Heart right ventricle (tissue), 16 donors: ENCODE results near the gene UHMK1. TPM values are rescaled to one million over a fixed set of nuclear protein-coding genes. Genes with fewer than 3 reads are reported as not detected.
A peak's percentile ranks its signal among the peaks of the same experiment; 100 is the strongest.

Experiments used
- ATAC-seq, 8 donors: fragments of 200-7000 bp; cut with Tn5 transposase; one replicate each; pipeline ENCODE4 v1.9.1; 2020; ENCODE audit warnings: mild to moderate bottlenecking in 8 of 8, moderate library complexity in 8 of 8, moderate number of reproducible peaks in 1 of 8
- DNase-seq, 2 donors: peaks; one replicate each; pipeline ENCODE4 v3.0.0-alpha.2; 2020
- H3K27ac ChIP-seq, 10 donors: fragments of 200-600 bp; sonication (generic) in 2 of 10; one replicate each; pipeline versions ENCODE4 v1.5.0 to v1.8.0; 2020 to 2022; ENCODE audit warnings: mild to moderate bottlenecking in 3 of 10
- H3K27me3 ChIP-seq, 7 donors: fragments of 200-600 bp; one replicate each; pipeline ENCODE4 v1.8.0; 2021 to 2022; ENCODE audit warnings: mild to moderate bottlenecking in 2 of 7
- H3K36me3 ChIP-seq, 9 donors: fragments of 200-600 bp; sonication (generic) in 1 of 9; one replicate each; pipeline versions ENCODE4 v1.5.0 to v1.8.0; 2020 to 2022; ENCODE audit warnings: mild to moderate bottlenecking in 2 of 9
- H3K4me1 ChIP-seq, 9 donors: fragments of 200-600 bp; sonication (generic) in 1 of 9; one replicate each; pipeline versions ENCODE4 v1.5.0 to v1.8.0; 2020 to 2022; ENCODE audit warnings: mild to moderate bottlenecking in 4 of 9
- H3K4me3 ChIP-seq, 10 donors: fragments of 200-600 bp; sonication (generic) in 2 of 10; one replicate each; pipeline versions ENCODE4 v1.5.0 to v1.8.0; 2020 to 2022; ENCODE audit warnings: mild to moderate bottlenecking in 7 of 10, moderate library complexity in 2 of 10
- H3K9me3 ChIP-seq, 11 donors: fragments of 200-600 bp in 10 of 11; sonication (generic) in 2 of 11; one replicate each; pipeline versions ENCODE4 v1.5.0 to v1.8.0; 2013 to 2022; ENCODE audit warnings: mild to moderate bottlenecking in 2 of 11, control low read depth in 1 of 11, moderate library complexity in 1 of 11
- CTCF ChIP-seq, 9 donors: fragments of 200-600 bp; sonication (generic) in 2 of 9; IDR thresholded peaks; one replicate each; pipeline versions ENCODE4 v1.5.0 to v1.8.0; 2021 to 2022; ENCODE audit warnings: antibody characterized with exemption in 9 of 9, mild to moderate bottlenecking in 5 of 9, moderate library complexity in 1 of 9
- WGBS, 2 donors: extraction: QIAGEN DNeasy Blood & Tissue Kit; methylation state at CpG; one replicate each; pipeline ENCODE4 v1.1.7; 2013; ENCODE audit warnings: inconsistent platforms in 1 of 2; 5-methylcytosine and 5-hydroxymethylcytosine counted together
- intact Hi-C, 10 donors: fragments of 100-400 bp; cut with DNase I; formaldehyde crosslinking; loops; one replicate each; pipeline versions ENCODE4 v1.11.1 to v1.14.2; 2022
- polyA plus RNA-seq, 2 donors: library from polyadenylated mRNA; stranded (reverse); fragments of 200-250 nt; gene quantifications; one replicate each; pipeline ENCODE4 v1.2.3, GENCODE V29; 2013
- total RNA-seq, 10 donors: library from RNA; stranded (reverse); fragmentation: NEBNext Ultra II Directional in 3 of 10; extraction: Animal tissue kit (Norgen Biotek cat#: 25700) in 3 of 10; gene quantifications; one replicate each; pipeline versions ENCODE4 v1.2.1 to v1.2.4, GENCODE V29; 2021 to 2023
- donor health status: Arrhythmogenic right ventricular cardiomyopathy.
- donor health status: ischemic (EF 13 %, LVEDD 7.1; RV severe dilation, severe dysfunction).
- donor health status: healthy with polysubstance abuse.
- donor health status: DM: no; HTN: yes; CAD: no.
- donor health status: DM: no; HTN: no; CAD: no.
- donor health status: ischemic (EF 25% LVEDD 6.9; RV normal size, moderate dysfunction).
- donor health status: ischemic (EF 25% LVEDD 5.7; RV mildly dilated, moderate dysfunction).
- donor health status: healthy.
- donor health status: DM: yes; HTN: yes; CAD: no.
- donor health status: Ischemic cardiomyopathy.
- donor health status: ischemic (EF 35%, LVEDD 5.7; RV mildly dilated, moderate dysfunction).
- donor health status: nonischemic (EF 11% LVEDD 7.7; RV severe dilation, severe dysfunction).
- donor health status: DM: yes; HTN: yes; CAD: no.
- donor health status: PGD.
- donor health status: ischemic (EF 29% LVEDD 5.4; RV normal size, mild dysfunction).
- donor health status: nonischemic (EF 23%, LVEDD 6.1; RV moderate dilation, normal function).

UHMK1 gene
- total and polyA plus RNA-seq, 12 donors, result 6.7 to 30.6 (median 20.0) TPM

GRCh38 chr1:162551969-162552683 is 54.5 kb downstream of the UHMK1 start:
- intact Hi-C loops, result no loop called here
- H3K4me3 ChIP-seq, result no peak overlapping the region
- TF ChIP-seq CTCF (IDR thresholded peaks at IDR 0.05), result no peak
- H3K27me3 ChIP-seq, result no peaks in the 10 kb centered on the region
- no peaks in the 10 kb centered on the region for H3K36me3 ChIP-seq
- ATAC-seq (peak in 7 of 8 donors; percentile 42 to 72 (median 58)), DNase-seq (no peak)
- H3K4me1 ChIP-seq, result peaks cover 0 to 7% (median 0%) of the 10 kb centered on the region in 9 donors
- 78 to 82% methylated on average over 7 of the region's 7 CpGs for WGBS, 2 donors
- H3K27ac ChIP-seq, result peak overlapping the region in 8 of 10 donors; percentile 1 to 71 (median 50)
- H3K9me3 ChIP-seq, result no peaks in the 10 kb centered on the region

- Histone ChIP-seq H3K9me3 (no peaks in the 10 kb centered on the region), H3K36me3 (no peaks in the 10 kb centered on the region), H3K4me3 (no peak overlapping the region), H3K27me3 (no peaks in the 10 kb centered on the region), H3K27ac (peak overlapping the region in 8 of 10 donors; percentile 13 to 71 (median 44)), H3K4me1 (peaks cover 0 to 7% (median 0%) of the 10 kb centered on the region in 9 donors)
- intact Hi-C loops, result no loop called here
- TF ChIP-seq CTCF (IDR thresholded peaks at IDR 0.05), result no peak
- WGBS, 2 donors, result 90 to 95% methylated on average over 8 of the region's 8 CpGs
- peak in 1 of 8 donors; percentile 35 for ATAC-seq
- no peak for DNase-seq
These were observed 55.1 kb downstream of the UHMK1 start for GRCh38 chr1:162552684-162553252.

GRCh38 chr1:162554258-162554657 is 56.6 kb downstream of the UHMK1 start:
- no peak for TF ChIP-seq CTCF (IDR thresholded peaks at IDR 0.05)
- Histone ChIP-seq H3K36me3 (no peaks in the 10 kb centered on the region), H3K4me3 (no peak overlapping the region), H3K27ac (peak overlapping the region in 6 of 10 donors; percentile 4 to 56 (median 22)), H3K4me1 (peaks cover 0 to 7% (median 0%) of the 10 kb centered on the region in 9 donors), H3K9me3 (no peaks in the 10 kb centered on the region), H3K27me3 (no peaks in the 10 kb centered on the region)
- ATAC-seq, result peak in 5 of 8 donors; percentile 44 to 84 (median 64)
- WGBS, 2 donors, result 73 to 84% methylated on average over 1 of the region's 1 CpG
- intact Hi-C loops, result no loop called here
- DNase-seq, result no peak

- ATAC-seq (no peak), DNase-seq (no peak)
- Histone ChIP-seq H3K4me3 (no peak overlapping the region), H3K4me1 (peaks cover 0 to 22% (median 13%) of the 10 kb centered on the region in 9 donors), H3K27me3 (no peaks in the 10 kb centered on the region), H3K36me3 (no peaks in the 10 kb centered on the region), H3K27ac (no peak overlapping the region), H3K9me3 (no peaks in the 10 kb centered on the region)
- no peak for TF ChIP-seq CTCF (IDR thresholded peaks at IDR 0.05)
- 69 to 71% methylated on average over 3 of the region's 3 CpGs for whole genome bisulfite sequencing, 2 donors
- intact Hi-C loops, result loop anchor here in 1 of 10 donors (5.0 kb wide), 1 partner anchor 60 kb away; the partner anchor contains the start of gene UHMK1
These were observed 59.9 kb downstream of the UHMK1 start for GRCh38 chr1:162557536-162557935.
